ENCODE results near the gene URI1.

URI1 gene

GRCh38 chr19:30053558-30053957 lies 111.5 kb downstream of the URI1 start:
- H3K4me3 ChIP-seq (replicated peaks in 1 of 2; ENCODE audit: low read depth in 2 of 2, low read length in 2 of 2): no peak overlapping the region
- TF ChIP-seq CTCF (IDR thresholded peaks at IDR 0.05; ENCODE audit: low read depth, low read length): no peak
- no peak for DNase-seq (ENCODE audit: low read depth in 2 of 2)

GRCh38 chr19:30054210-30054609 lies 112.2 kb downstream of the URI1 start:
- DNase-seq (ENCODE audit: low read depth in 2 of 2): no peak
- no peak for TF ChIP-seq CTCF (IDR thresholded peaks at IDR 0.05; ENCODE audit: low read depth, low read length)
- no peak overlapping the region for H3K4me3 ChIP-seq (replicated peaks in 1 of 2; ENCODE audit: low read depth in 2 of 2, low read length in 2 of 2)

- no peak for TF ChIP-seq CTCF (IDR thresholded peaks at IDR 0.05; ENCODE audit: low read depth, low read length)
- no peak for DNase-seq (ENCODE audit: low read depth in 2 of 2)
- no peak overlapping the region for H3K4me3 ChIP-seq (replicated peaks in 1 of 2; ENCODE audit: low read depth in 2 of 2, low read length in 2 of 2)
These were observed 114.5 kb downstream of the URI1 start for GRCh38 chr19:30056580-30056979.

GRCh38 chr19:30059741-30060457 lies 117.9 kb downstream of the URI1 start:
- DNase-seq (ENCODE audit: low read depth in 2 of 2): no peak
- no peak overlapping the region for H3K4me3 ChIP-seq (replicated peaks in 1 of 2; ENCODE audit: low read depth in 2 of 2, low read length in 2 of 2)
- no peak for TF ChIP-seq CTCF (IDR thresholded peaks at IDR 0.05; ENCODE audit: low read depth, low read length)

GRCh38 chr19:30060531-30061222 lies 118.6 kb downstream of the URI1 start:
- TF ChIP-seq CTCF (IDR thresholded peaks at IDR 0.05; ENCODE audit: low read depth, low read length): no peak
- no peak for DNase-seq (ENCODE audit: low read depth in 2 of 2)
- H3K4me3 ChIP-seq (replicated peaks in 1 of 2; ENCODE audit: low read depth in 2 of 2, low read length in 2 of 2): no peak overlapping the region

GRCh38 chr19:30061223-30062064 lies 119.4 kb downstream of the URI1 start:
- TF ChIP-seq CTCF (IDR thresholded peaks at IDR 0.05; ENCODE audit: low read depth, low read length): no peak
- no peak for DNase-seq (ENCODE audit: low read depth in 2 of 2)
- no peak overlapping the region for H3K4me3 ChIP-seq (replicated peaks in 1 of 2; ENCODE audit: low read depth in 2 of 2, low read length in 2 of 2)

All from cardiac fibroblast (primary cell).